Measurements from ENCODE around the gene TMEFF2. TPM values are rescaled to one million over a fixed set of nuclear protein-coding genes. Genes with fewer than 3 reads are reported as not detected.

TMEFF2 gene
- total and polyA plus RNA-seq, 2 donors (not counting 1 experiment from before 2014, with no cell fraction given) = not detected

GRCh38 chr2:191952515-191953270 lies 242.0 kb downstream of the TMEFF2 start:
- ChIA-PET CTCF (no interaction called here), POLR2A (no interaction called here)
- H3K9me3 Mint-ChIP-seq (ENCODE audit: insufficient read depth) = no peaks in the 10 kb centered on the region
- TF ChIP-seq CTCF (IDR thresholded peaks at IDR 0.05) = no peak
- TF ChIP-seq EZH2 (IDR thresholded peaks at IDR 0.05; ENCODE audit: borderline replicate concordance, insufficient read depth, low read depth, low read length, poor library complexity, severe bottlenecking) = no peak
- no peaks in the 10 kb centered on the region for H3K4me1 Mint-ChIP-seq
- Histone ChIP-seq H3K4me3 (ENCODE audit: control extremely low read depth in 1 of 5, extremely low read depth in 1 of 5, insufficient read depth in 1 of 5, low read depth in 2 of 5, low read length in 4 of 5) (no peak overlapping the region), H3K27ac (ENCODE audit: low read length in 2 of 2) (no peak overlapping the region), H3K4me1 (ENCODE audit: control insufficient read depth in 2 of 2, insufficient read depth in 2 of 2, low read length in 2 of 2) (no peaks in the 10 kb centered on the region), H3K9me3 (ENCODE audit: control extremely low read depth in 1 of 3, control insufficient read depth in 2 of 3, insufficient read depth in 1 of 3, low read length in 2 of 3) (no peaks in the 10 kb centered on the region), H2AFZ (ENCODE audit: insufficient read depth, low read depth, low read length, poor library complexity, severe bottlenecking) (no peak overlapping the region), H3K9ac (ENCODE audit: low read length) (no peak overlapping the region), H3K36me3 (replicated peaks in 1 of 2; ENCODE audit: control extremely low read depth in 1 of 2, control insufficient read depth in 1 of 2, extremely low read depth in 1 of 2, insufficient read depth in 2 of 2, low read length in 1 of 2) (no peaks in the 10 kb centered on the region), H3K79me2 (ENCODE audit: control insufficient read depth, insufficient read depth, low read length) (no peaks in the 10 kb centered on the region), H4K20me1 (ENCODE audit: control insufficient read depth, insufficient read depth, low read length, poor library complexity, severe bottlenecking) (no peaks in the 10 kb centered on the region), H3K4me2 (replicated peaks; ENCODE audit: low read depth, low read length, poor library complexity, severe bottlenecking) (no peak overlapping the region), H3K27me3 (replicated peaks in 1 of 4; ENCODE audit: control extremely low read depth in 1 of 4, control insufficient read depth in 3 of 4, insufficient read depth in 4 of 4, low read length in 3 of 4) (no peaks in the 10 kb centered on the region)
- no peak for ATAC-seq (ENCODE audit: low read depth)
- 91% methylated on average over 5 of the region's 8 CpGs for WGBS (ENCODE audit: insufficient coverage)
- intact Hi-C loops (cut with micrococcal nuclease) = no loop called here
- no peaks in the 10 kb centered on the region for H3K27me3 Mint-ChIP-seq
- H3K27ac Mint-ChIP-seq = no peak overlapping the region
- H3K4me3 Mint-ChIP-seq = no peak overlapping the region
- DNase-seq = no peak

DNA sequence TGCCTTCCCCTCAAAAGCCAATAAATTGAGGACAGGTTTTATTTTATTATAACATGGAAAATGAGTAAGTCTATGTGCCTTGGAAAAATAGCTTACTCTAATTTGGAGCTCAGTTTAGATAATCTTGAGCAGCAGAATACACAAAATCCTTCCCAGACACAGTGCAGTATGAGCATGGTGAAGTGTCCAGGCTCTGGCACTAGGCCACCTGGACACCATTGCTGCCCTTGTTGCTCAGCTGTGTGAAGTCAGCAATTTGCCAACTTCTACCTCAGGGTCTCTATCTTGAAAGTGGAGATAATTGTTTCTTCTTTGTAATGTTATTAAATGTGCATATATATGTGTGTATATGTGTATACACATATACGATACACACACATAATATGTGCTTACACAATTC lies 242.9 kb downstream of the TMEFF2 start:
- ATAC-seq (ENCODE audit: low read depth) = no peak
- Histone ChIP-seq H3K4me2 (replicated peaks; ENCODE audit: low read depth, low read length, poor library complexity, severe bottlenecking) (no peak overlapping the region), H4K20me1 (ENCODE audit: control insufficient read depth, insufficient read depth, low read length, poor library complexity, severe bottlenecking) (no peaks in the 10 kb centered on the region), H3K79me2 (ENCODE audit: control insufficient read depth, insufficient read depth, low read length) (no peaks in the 10 kb centered on the region), H3K9ac (ENCODE audit: low read length) (no peak overlapping the region), H3K9me3 (ENCODE audit: control extremely low read depth in 1 of 3, control insufficient read depth in 2 of 3, insufficient read depth in 1 of 3, low read length in 2 of 3) (no peaks in the 10 kb centered on the region), H3K36me3 (replicated peaks in 1 of 2; ENCODE audit: control extremely low read depth in 1 of 2, control insufficient read depth in 1 of 2, extremely low read depth in 1 of 2, insufficient read depth in 2 of 2, low read length in 1 of 2) (no peaks in the 10 kb centered on the region), H3K27ac (ENCODE audit: low read length in 2 of 2) (no peak overlapping the region), H3K4me1 (ENCODE audit: control insufficient read depth in 2 of 2, insufficient read depth in 2 of 2, low read length in 2 of 2) (no peaks in the 10 kb centered on the region), H2AFZ (ENCODE audit: insufficient read depth, low read depth, low read length, poor library complexity, severe bottlenecking) (no peak overlapping the region), H3K4me3 (ENCODE audit: control extremely low read depth in 1 of 5, extremely low read depth in 1 of 5, insufficient read depth in 1 of 5, low read depth in 2 of 5, low read length in 4 of 5) (no peak overlapping the region), H3K27me3 (replicated peaks in 1 of 4; ENCODE audit: control extremely low read depth in 1 of 4, control insufficient read depth in 3 of 4, insufficient read depth in 4 of 4, low read length in 3 of 4) (no peaks in the 10 kb centered on the region)
- ChIA-PET POLR2A (no interaction called here), CTCF (no interaction called here)
- Mint-ChIP-seq H3K27ac (no peak overlapping the region), H3K4me1 (no peaks in the 10 kb centered on the region), H3K4me3 (no peak overlapping the region), H3K27me3 (no peaks in the 10 kb centered on the region), H3K9me3 (ENCODE audit: insufficient read depth) (no peaks in the 10 kb centered on the region)
- TF ChIP-seq EZH2 (IDR thresholded peaks at IDR 0.05; ENCODE audit: borderline replicate concordance, insufficient read depth, low read depth, low read length, poor library complexity, severe bottlenecking) = no peak
- TF ChIP-seq CTCF (IDR thresholded peaks at IDR 0.05) = no peak
- no CpG with 5 or more reads among the region's 1 CpG for WGBS (ENCODE audit: insufficient coverage)
- no peak for DNase-seq
- intact Hi-C loops (cut with micrococcal nuclease) = no loop called here

Measured in B cell (primary cell).